IMR-90 (cell line): Measurements from ENCODE around the gene SH2D5. TPM values are rescaled to one million over a fixed set of nuclear protein-coding genes. Genes with fewer than 3 reads are reported as not detected.

Experiments
- ATAC-seq: fragments of 200-7000 bp; cut with Tn5 transposase; 2 replicates; pipeline ENCODE4 v1.9.1; 2020; ENCODE audit warnings: low read depth, mild to moderate bottlenecking, moderate library complexity
- BruUV-seq: library from RNA; stranded (reverse); fragments of 400-500 nt; replicated peaks from 2 replicates; lab custom pipeline; 2021; lab: Mats Ljungman, UMichigan
- CTCF ChIA-PET: fragments of 300-600 bp; formaldehyde crosslinking; extraction: SDS; loops from one replicate; lab custom pipeline; 2021; ENCODE audit warnings: antibody characterized with exemption; lab: Yijun Ruan, JAX
- POLR2A ChIA-PET: fragments of 300-600 bp; sonication (Branson Sonifier 250); formaldehyde crosslinking; loops from one replicate; lab custom pipeline; 2022; ENCODE audit warnings: antibody characterized with exemption; ENCODE audit not compliant: unreplicated experiment; lab: Charles Lee
- DNase-seq: peaks from one replicate; pipeline ENCODE4 v3.0.0; 2013
- H2AFZ ChIP-seq: replicated peaks from 2 replicates; pipeline ENCODE3; 2013; ENCODE audit warnings: low read length, mild to moderate bottlenecking; ENCODE audit not compliant: poor library complexity
- H2AK5ac ChIP-seq: 2 replicates; pipeline ENCODE4 v1.6.1; 2013; ENCODE audit warnings: low read depth, low read length, inconsistent platforms
- H2AK9ac ChIP-seq: replicated peaks from 2 replicates; pipeline ENCODE3; 2013; ENCODE audit warnings: mild to moderate bottlenecking, low read depth, low read length, moderate library complexity; ENCODE audit not compliant: poor library complexity
- H2BK120ac ChIP-seq: 2 replicates; pipeline ENCODE4 v1.6.1; 2013; ENCODE audit warnings: low read depth, low read length, inconsistent platforms
- H2BK15ac ChIP-seq: 3 replicates; pipeline ENCODE4 v1.6.1; 2013; ENCODE audit warnings: low read depth, low read length, inconsistent platforms
- H2BK20ac ChIP-seq: 2 replicates; pipeline ENCODE4 v1.6.1; 2013; ENCODE audit warnings: low read depth, mild to moderate bottlenecking, inconsistent platforms, low read length, moderate library complexity
- H2BK5ac ChIP-seq: 2 replicates; pipeline ENCODE4 v1.6.1; 2013; ENCODE audit warnings: mild to moderate bottlenecking, low read depth, low read length, inconsistent platforms; ENCODE audit not compliant: poor library complexity, severe bottlenecking
- H3K14ac ChIP-seq: replicated peaks from 2 replicates; pipeline ENCODE4 v1.6.1; 2013; ENCODE audit warnings: low read depth, low read length, inconsistent platforms
- H3K18ac ChIP-seq: 2 replicates; pipeline ENCODE4 v1.6.1; 2013; ENCODE audit warnings: low read depth, low read length, control low read depth
- H3K23ac ChIP-seq: 2 replicates; pipeline ENCODE4 v1.6.1; 2013; ENCODE audit warnings: low read depth, low read length, inconsistent platforms
- H3K27ac ChIP-seq: 2 replicates; pipeline ENCODE4 v1.5.1; 2013; ENCODE audit warnings: mild to moderate bottlenecking, control low read depth, low read length; ENCODE audit not compliant: insufficient read depth
- H3K27me3 ChIP-seq: 2 replicates; pipeline ENCODE4 v1.6.1; 2013; ENCODE audit warnings: low read length; ENCODE audit not compliant: control insufficient read depth, insufficient read depth
- H3K36me3 ChIP-seq: 2 replicates; pipeline ENCODE4 v1.6.1; 2013; ENCODE audit warnings: low read length, mixed read lengths; ENCODE audit not compliant: control insufficient read depth, insufficient read depth
- H3K4ac ChIP-seq: 2 replicates; pipeline ENCODE4 v1.6.1; 2013; ENCODE audit warnings: low read depth, low read length, inconsistent platforms
- H3K4me1 ChIP-seq: 2 replicates; pipeline ENCODE4 v1.6.1; 2013; ENCODE audit warnings: low read length, mixed read lengths; ENCODE audit not compliant: control insufficient read depth, insufficient read depth
- H3K4me2 ChIP-seq: 2 replicates; pipeline ENCODE4 v1.6.1; 2013; ENCODE audit warnings: low read depth, mild to moderate bottlenecking, control low read depth, low read length, moderate library complexity
- H3K4me3 ChIP-seq: 2 replicates; pipeline ENCODE4 v1.5.1; 2013; ENCODE audit warnings: low read depth, mild to moderate bottlenecking, control low read depth, low read length, moderate library complexity; ENCODE audit not compliant: insufficient read depth
- H3K56ac ChIP-seq: 2 replicates; pipeline ENCODE4 v1.6.1; 2013; ENCODE audit warnings: low read length, inconsistent platforms; ENCODE audit not compliant: insufficient read depth; ENCODE audit errors: extremely low read depth
- H3K79me1 ChIP-seq, 2 experiments: 2 replicates each; pipeline ENCODE4 v1.6.1; 2013; ENCODE audit warnings: low read length in 2 of 2, inconsistent platforms in 1 of 2, low read depth in 1 of 2
- H3K9ac ChIP-seq: 2 replicates; pipeline ENCODE4 v1.6.1; 2013; ENCODE audit warnings: low read depth, low read length, control low read depth
- H3K9me1 ChIP-seq: 2 replicates; pipeline ENCODE4 v1.6.1; 2013; ENCODE audit warnings: low read length, inconsistent platforms; ENCODE audit not compliant: insufficient read depth
- H3K9me3 ChIP-seq: 2 replicates; pipeline ENCODE4 v1.6.1; 2013; ENCODE audit warnings: low read length; ENCODE audit not compliant: control insufficient read depth, insufficient read depth
- H4K20me1 ChIP-seq: 2 replicates; pipeline ENCODE4 v1.6.1; 2013; ENCODE audit warnings: low read length, inconsistent platforms; ENCODE audit not compliant: insufficient read depth
- H4K5ac ChIP-seq: 2 replicates; pipeline ENCODE4 v1.6.1; 2013; ENCODE audit warnings: mild to moderate bottlenecking, low read depth, low read length, control low read depth
- H4K8ac ChIP-seq, 2 experiments: 2 replicates each; pipeline ENCODE4 v1.6.1; 2013; ENCODE audit warnings: low read depth in 2 of 2, low read length in 2 of 2, control low read depth in 1 of 2, inconsistent platforms in 1 of 2
- H4K91ac ChIP-seq: 2 replicates; pipeline ENCODE4 v1.6.1; 2013; ENCODE audit warnings: low read depth, low read length, inconsistent platforms; ENCODE audit not compliant: insufficient read depth
- BHLHE40 ChIP-seq: fragments of 150-350 bp; IDR thresholded peaks from 2 replicates; pipeline ENCODE4 v1.6.1; 2016; ENCODE audit warnings: mild to moderate bottlenecking, low read depth, low read length
- FOS ChIP-seq: fragments of 150-350 bp; IDR thresholded peaks from 2 replicates; pipeline ENCODE4 v1.6.1; 2016; ENCODE audit warnings: low read depth, low read length
- WGBS, 2 experiments: methylation state at CpG; one replicate each; pipeline versions ENCODE4 v1.1.5 to v1.1.7; 2013; ENCODE audit warnings: missing lambda C conversion rate in 2 of 2; ENCODE audit not compliant: insufficient read length in 1 of 2; ENCODE audit errors: extremely low coverage in 2 of 2; 5-methylcytosine and 5-hydroxymethylcytosine counted together
- dilution Hi-C: fragments of 300-500 bp; cut with HindIII; formaldehyde crosslinking; loops from one replicate; pipeline ENCODE4 v1.14.3; 2018; ENCODE audit warnings: low sequenced_read_pairs; ENCODE audit not compliant: unreplicated experiment
- in situ Hi-C: fragments of 300-500 bp; cut with MboI; formaldehyde crosslinking; loops from 3 replicates; pipeline ENCODE4 v1.14.3; 2019; ENCODE audit warnings: low sequenced_read_pairs, inconsistent platforms, mixed read lengths
- intact Hi-C: fragments of 100-400 bp; cut with micrococcal nuclease; formaldehyde crosslinking; loops from 2 replicates; pipeline ENCODE4 v1.10.0; 2022
- polyA plus RNA-seq, 3 experiments: library from polyadenylated mRNA; depleted of rRNA; stranded (reverse); fragments of >200 nt; gene quantifications; 2 replicates each; pipeline ENCODE4 v1.2.3, GENCODE V29; 2012; ENCODE audit warnings: low replicate concordance in 1 of 3
- total RNA-seq: library from RNA; depleted of rRNA; stranded (reverse); fragments of >200 nt; gene quantifications from 2 replicates; pipeline ENCODE4 v1.2.3, GENCODE V29; 2012
- TF ChIP-seq, protein P1 (sequence below): conservative IDR thresholded peaks from 2 replicates; pipeline ENCODE4 v1.5.1; 2012; ENCODE audit warnings: mild to moderate bottlenecking, low read depth, low read length, improper control_type of control experiment

Gene SH2D5
- total and polyA plus RNA-seq, 2 of the 4 experiments (the other 2 are of a cell fraction): 7.2 to 14.4 TPM

DNA sequence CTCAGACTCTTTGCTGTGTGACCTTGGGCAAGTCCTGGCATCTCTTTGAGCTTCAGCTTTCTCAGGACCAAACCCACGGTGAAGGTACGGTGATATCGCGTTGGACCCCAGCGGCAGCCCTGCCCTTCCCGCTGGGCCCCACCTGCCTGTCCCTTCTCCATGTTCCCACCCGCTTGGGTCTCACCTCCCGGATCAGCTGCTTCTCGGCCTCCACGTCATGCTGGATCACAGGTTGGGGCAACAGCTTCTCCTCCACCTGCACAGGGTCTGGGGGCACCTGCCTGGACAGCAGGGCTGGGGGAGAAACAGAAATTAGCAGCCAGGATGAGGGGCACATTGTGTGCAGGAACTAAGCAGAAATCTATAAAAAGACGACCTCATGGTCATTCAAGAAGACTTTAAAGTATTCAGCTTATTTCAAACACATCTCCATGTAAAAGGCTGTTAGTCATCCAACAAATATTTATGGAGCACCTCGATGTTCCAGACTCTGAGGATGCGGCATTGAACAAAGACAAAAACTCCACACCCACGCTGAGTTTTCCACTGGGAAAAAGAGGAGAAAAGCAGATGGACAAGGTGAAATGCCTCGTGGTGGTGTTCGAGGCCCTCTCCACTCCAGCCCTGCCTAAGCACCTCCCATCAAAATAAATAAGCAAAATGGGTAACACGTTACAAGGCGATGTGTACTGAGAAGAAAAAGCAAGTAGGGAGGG, 34.1 kb downstream of the SH2D5 start:
- H3K4me3 ChIP-seq: no peak overlapping the region
- H4K20me1 ChIP-seq: no peaks in the 10 kb centered on the region
- H3K23ac ChIP-seq: peak overlapping the region; percentile 85
- H3K27ac ChIP-seq: peak overlapping the region; percentile 93
- peak overlapping the region; percentile 99 for H4K91ac ChIP-seq
- DNase-seq: peak; percentile 89
- H3K9me3 ChIP-seq: no peaks in the 10 kb centered on the region
- peak overlapping the region; percentile 90 for H3K18ac ChIP-seq
- peaks cover 15 to 31% of the 10 kb centered on the region in 2 experiments for H3K79me1 ChIP-seq
- BruUV-seq: no TSS peak
- H3K36me3 ChIP-seq: no peaks in the 10 kb centered on the region
- peak overlapping the region; percentile 96 for H3K14ac ChIP-seq
- peak overlapping the region; percentile 98 for H2BK120ac ChIP-seq
- peaks cover 16% of the 10 kb centered on the region for H3K9me1 ChIP-seq
- H3K56ac ChIP-seq: peak overlapping the region; percentile 76
- no peaks in the 10 kb centered on the region for H3K27me3 ChIP-seq
- peak overlapping the region; percentile 93; the same call in 2 of the 3 replicates for H2BK15ac ChIP-seq
- H2AK5ac ChIP-seq: peak overlapping the region; percentile 98
- H2AK9ac ChIP-seq: peak overlapping the region; percentile 98
- dilution Hi-C loops (no loop called here), in situ Hi-C loops (loop anchor here (5.0 to 25.0 kb wide), 2 partner anchors 499 to 664 kb away; no protein-coding TSS in a partner anchor), intact Hi-C loops (loop anchor here (1.0 to 5.0 kb wide), 6 partner anchors 36 to 669 kb away; partner anchors contain the start of gene EIF4G3)
- CTCF ChIA-PET: interaction anchor here (0.6 to 1.0 kb wide), 2 partner anchors 252 to 497 kb away, joined by 3 to 4 read pairs; no protein-coding TSS in a partner anchor
- peak overlapping the region; percentile 57 for H3K9ac ChIP-seq
- peak; percentile 13 for ATAC-seq
- peak overlapping the region; percentile 85 for H4K5ac ChIP-seq
- H3K4me2 ChIP-seq: peak overlapping the region; percentile 38
- H4K8ac ChIP-seq: peak overlapping the region; percentile 96 to 97
- peak overlapping the region; percentile 98 for H2BK20ac ChIP-seq
- peak overlapping the region; percentile 99 for H2BK5ac ChIP-seq
- H3K4ac ChIP-seq: peak overlapping the region; percentile 98
- 83% methylated on average over 7 of the region's 18 CpGs; no CpG with 5 or more reads in 1 of the 2 experiments for WGBS, 2 experiments
- H2AFZ ChIP-seq: peak overlapping the region; percentile 81
- peaks cover 14% of the 10 kb centered on the region for H3K4me1 ChIP-seq
- POLR2A ChIA-PET: no interaction called here
- TF ChIP-seq, protein P1, sequence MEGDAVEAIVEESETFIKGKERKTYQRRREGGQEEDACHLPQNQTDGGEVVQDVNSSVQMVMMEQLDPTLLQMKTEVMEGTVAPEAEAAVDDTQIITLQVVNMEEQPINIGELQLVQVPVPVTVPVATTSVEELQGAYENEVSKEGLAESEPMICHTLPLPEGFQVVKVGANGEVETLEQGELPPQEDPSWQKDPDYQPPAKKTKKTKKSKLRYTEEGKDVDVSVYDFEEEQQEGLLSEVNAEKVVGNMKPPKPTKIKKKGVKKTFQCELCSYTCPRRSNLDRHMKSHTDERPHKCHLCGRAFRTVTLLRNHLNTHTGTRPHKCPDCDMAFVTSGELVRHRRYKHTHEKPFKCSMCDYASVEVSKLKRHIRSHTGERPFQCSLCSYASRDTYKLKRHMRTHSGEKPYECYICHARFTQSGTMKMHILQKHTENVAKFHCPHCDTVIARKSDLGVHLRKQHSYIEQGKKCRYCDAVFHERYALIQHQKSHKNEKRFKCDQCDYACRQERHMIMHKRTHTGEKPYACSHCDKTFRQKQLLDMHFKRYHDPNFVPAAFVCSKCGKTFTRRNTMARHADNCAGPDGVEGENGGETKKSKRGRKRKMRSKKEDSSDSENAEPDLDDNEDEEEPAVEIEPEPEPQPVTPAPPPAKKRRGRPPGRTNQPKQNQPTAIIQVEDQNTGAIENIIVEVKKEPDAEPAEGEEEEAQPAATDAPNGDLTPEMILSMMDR: no peak
- TF ChIP-seq FOS (peak; percentile 49; the same call in 1 of the 2 replicates), BHLHE40 (no peak)
